Measurements from ENCODE around the gene PLA2G4D. TPM values are rescaled to one million over a fixed set of nuclear protein-coding genes. Genes with fewer than 3 reads are reported as not detected.

PLA2G4D gene
- total RNA-seq, 1 experiment from 2014 or later = not detected

GRCh38 chr15:42053914-42054313 lies 40.4 kb downstream of the PLA2G4D start:
- DNase-seq (ENCODE audit: low read depth) = no peak

GRCh38 chr15:42053010-42053409 lies 41.4 kb downstream of the PLA2G4D start:
- DNase-seq (ENCODE audit: low read depth) = no peak

- no peak for DNase-seq (ENCODE audit: low read depth)
These were observed 43.7 kb downstream of the PLA2G4D start for GRCh38 chr15:42050484-42051255.

GRCh38 chr15:42048821-42049200 lies 45.6 kb downstream of the PLA2G4D start:
- DNase-seq (ENCODE audit: low read depth) = no peak

- DNase-seq (ENCODE audit: low read depth) = no peak
These were observed 46.1 kb downstream of the PLA2G4D start for GRCh38 chr15:42048080-42048820.

- DNase-seq (ENCODE audit: low read depth) = no peak
These were observed 47.8 kb downstream of the PLA2G4D start for GRCh38 chr15:42046597-42046996.

- DNase-seq (ENCODE audit: low read depth) = no peak
These were observed 49.1 kb downstream of the PLA2G4D start for GRCh38 chr15:42045211-42045615.

GRCh38 chr15:42042602-42043400 lies 51.6 kb downstream of the PLA2G4D start:
- no peak for DNase-seq (ENCODE audit: low read depth)

- no peak for DNase-seq (ENCODE audit: low read depth)
These were observed 56.0 kb downstream of the PLA2G4D start for GRCh38 chr15:42038401-42038800.

- no peak for DNase-seq (ENCODE audit: low read depth)
These were observed 56.7 kb downstream of the PLA2G4D start for GRCh38 chr15:42037656-42038055.

- DNase-seq (ENCODE audit: low read depth) = no peak
These were observed 57.4 kb downstream of the PLA2G4D start for GRCh38 chr15:42036966-42037365.

- no peak for DNase-seq (ENCODE audit: low read depth)
These were observed 58.1 kb downstream of the PLA2G4D start for GRCh38 chr15:42036112-42036905.

- no peak for DNase-seq (ENCODE audit: low read depth)
These were observed 59.0 kb downstream of the PLA2G4D start for GRCh38 chr15:42035435-42035761.

- DNase-seq (ENCODE audit: low read depth) = no peak
These were observed 59.5 kb downstream of the PLA2G4D start for GRCh38 chr15:42034628-42035434.

GRCh38 chr15:42033214-42033873 lies 61.0 kb downstream of the PLA2G4D start:
- no peak for DNase-seq (ENCODE audit: low read depth)

- no peak for DNase-seq (ENCODE audit: low read depth)
These were observed 61.8 kb downstream of the PLA2G4D start for GRCh38 chr15:42032376-42033213.

- DNase-seq (ENCODE audit: low read depth) = no peak
These were observed 63.0 kb downstream of the PLA2G4D start for GRCh38 chr15:42031198-42031915.

- DNase-seq (ENCODE audit: low read depth) = no peak
These were observed 66.8 kb downstream of the PLA2G4D start for GRCh38 chr15:42027521-42027920.

Data from LHCN-M2 (cell line).